GM23338 (cell line): ENCODE data around the gene FBXO11. TPM values are rescaled to one million over a fixed set of nuclear protein-coding genes. Genes with fewer than 3 reads are reported as not detected.

Experiments
- ATAC-seq: fragments of 200-7000 bp; cut with Tn5 transposase; 3 replicates; pipeline ENCODE4 v1.9.1; 2020
- DNase-seq: peaks from one replicate; pipeline ENCODE4 v3.0.0-alpha.2; 2015; ENCODE audit warnings: low spot score
- H2AFZ ChIP-seq: fragments of 200-600 bp; sonication (generic); 2 replicates; pipeline ENCODE4 v1.8.0; 2016; ENCODE audit warnings: antibody characterized with exemption, mild to moderate bottlenecking, moderate library complexity
- H3F3A ChIP-seq: fragments of 200-600 bp; sonication (generic); replicated peaks from 2 replicates; pipeline ENCODE4 v1.8.0; 2017; ENCODE audit warnings: antibody characterized with exemption, mixed run types, low read depth
- H3K27ac ChIP-seq: fragments of 200-600 bp; sonication (generic); 2 replicates; pipeline ENCODE4 v1.6.1; 2016; ENCODE audit warnings: low read depth
- H3K27me3 ChIP-seq: fragments of 200-600 bp; sonication (generic); 2 replicates; pipeline ENCODE4 v1.8.0; 2016; ENCODE audit warnings: mild to moderate bottlenecking, mixed run types, moderate library complexity; ENCODE audit not compliant: insufficient read depth
- H3K36me3 ChIP-seq: fragments of 200-600 bp; sonication (generic); 2 replicates; pipeline ENCODE4 v1.8.0; 2016; ENCODE audit warnings: mild to moderate bottlenecking; ENCODE audit not compliant: insufficient read depth
- H3K4me1 ChIP-seq: fragments of 200-600 bp; sonication (generic); 2 replicates; pipeline ENCODE4 v1.8.0; 2016; ENCODE audit warnings: mild to moderate bottlenecking, moderate library complexity; ENCODE audit not compliant: insufficient read depth
- H3K4me2 ChIP-seq: fragments of 200-600 bp; sonication (generic); 2 replicates; pipeline ENCODE4 v1.7.1; 2017; ENCODE audit warnings: mixed run types
- H3K4me3 ChIP-seq: fragments of 200-600 bp; sonication (generic); 2 replicates; pipeline ENCODE4 v1.6.1; 2016; ENCODE audit warnings: mixed run types
- H3K79me2 ChIP-seq: fragments of 200-600 bp; sonication (generic); replicated peaks from 2 replicates; pipeline ENCODE4 v1.8.0; 2017; ENCODE audit warnings: mild to moderate bottlenecking; ENCODE audit not compliant: insufficient read depth
- H3K9me2 ChIP-seq: fragments of 200-600 bp; sonication (generic); 2 replicates; pipeline ENCODE4 v1.8.0; 2017; ENCODE audit not compliant: insufficient read depth
- H4K20me1 ChIP-seq: fragments of 200-600 bp; sonication (generic); replicated peaks from 2 replicates; pipeline ENCODE4 v1.8.0; 2017; ENCODE audit warnings: mild to moderate bottlenecking; ENCODE audit not compliant: insufficient read depth
- H3K27ac Mint-ChIP-seq: 2 replicates; pipeline ENCODE4 v1.8.0; 2020; ENCODE audit warnings: inconsistent platforms, mild to moderate bottlenecking, moderate library complexity, mixed read lengths
- H3K27me3 Mint-ChIP-seq: 3 replicates; pipeline ENCODE4 v1.8.0; 2022; ENCODE audit warnings: low read depth, mild to moderate bottlenecking, moderate library complexity, mixed read lengths, inconsistent platforms; ENCODE audit not compliant: insufficient read depth, poor library complexity
- H3K36me3 Mint-ChIP-seq: 3 replicates; pipeline ENCODE4 v1.8.0; 2021; ENCODE audit warnings: low read depth, mild to moderate bottlenecking, inconsistent platforms, moderate library complexity, mixed read lengths
- H3K4me1 Mint-ChIP-seq: 3 replicates; pipeline ENCODE4 v1.8.0; 2020; ENCODE audit warnings: mild to moderate bottlenecking, inconsistent platforms, mixed read lengths
- H3K4me3 Mint-ChIP-seq: 3 replicates; pipeline ENCODE4 v1.8.0; 2021; ENCODE audit warnings: moderate library complexity, mild to moderate bottlenecking, inconsistent platforms, mixed read lengths
- H3K9me3 Mint-ChIP-seq: 3 replicates; pipeline ENCODE4 v1.8.0; 2020; ENCODE audit warnings: moderate library complexity, mild to moderate bottlenecking, inconsistent platforms, mixed read lengths
- CREB1 ChIP-seq: fragments of 250-450 bp; sonication (Bioruptor Pico); IDR thresholded peaks from 2 replicates; pipeline ENCODE4 v1.5.0; 2020; ENCODE audit warnings: low read depth, mild to moderate bottlenecking, moderate library complexity
- EZH2 ChIP-seq: fragments of 200-600 bp; sonication (generic); IDR thresholded peaks from one replicate; pipeline ENCODE4 v1.8.0; 2017; ENCODE audit warnings: antibody characterized with exemption, mild to moderate bottlenecking, low read depth; ENCODE audit not compliant: unreplicated experiment
- EZH2phosphoT487 ChIP-seq: fragments of 200-600 bp; sonication (generic); IDR thresholded peaks from one replicate; pipeline ENCODE4 v1.8.1; 2018; ENCODE audit warnings: antibody characterized with exemption; ENCODE audit not compliant: unreplicated experiment
- JUNB ChIP-seq: IDR thresholded peaks from one replicate; pipeline ENCODE4 v1.6.1; 2016; ENCODE audit warnings: antibody characterized with exemption; ENCODE audit not compliant: unreplicated experiment
- NANOG ChIP-seq: IDR thresholded peaks from 2 replicates; pipeline ENCODE4 v1.6.1; 2016; ENCODE audit warnings: antibody characterized with exemption, borderline replicate concordance
- POLR2AphosphoS5 ChIP-seq: IDR thresholded peaks from 2 replicates; pipeline ENCODE4 v1.6.1; 2016; ENCODE audit warnings: antibody characterized with exemption, low read depth
- STAT1 ChIP-seq: IDR thresholded peaks from one replicate; pipeline ENCODE4 v1.6.1; 2016; ENCODE audit warnings: antibody characterized with exemption; ENCODE audit not compliant: unreplicated experiment
- ZNF114 ChIP-seq: fragments of 250-450 bp; sonication (Bioruptor Pico); IDR thresholded peaks from 2 replicates; pipeline ENCODE4 v1.5.0; 2020; ENCODE audit warnings: mild to moderate bottlenecking, moderate library complexity
- ZNF331 ChIP-seq: fragments of 250-450 bp; sonication (Bioruptor Pico); IDR thresholded peaks from 2 replicates; pipeline ENCODE4 v1.5.0; 2020; ENCODE audit warnings: low read depth, mild to moderate bottlenecking, moderate library complexity
- ZNF462 ChIP-seq: fragments of 250-450 bp; sonication (Bioruptor Pico); IDR thresholded peaks from 2 replicates; pipeline ENCODE4 v1.5.0; 2020; ENCODE audit warnings: mild to moderate bottlenecking, moderate library complexity
- polyA plus RNA-seq: library from polyadenylated mRNA; unstranded; fragments of >200 nt; fragmentation: Nextera tagmentation; extraction: Ambion mirVana; gene quantifications from 2 replicates; pipeline ENCODE4 v1.2.1, GENCODE V29; 2016
- total RNA-seq: library from RNA; depleted of rRNA; stranded (reverse); fragments of >200 nt; shearing (Covaris generic); gene quantifications from 2 replicates; pipeline ENCODE4 v1.2.3, GENCODE V29; 2014
- TF ChIP-seq, protein P1 (sequence below), 2 experiments: fragments of 200-600 bp in 1 of 2; sonication (generic) in 1 of 2; conservative IDR thresholded peaks; 2 replicates each; pipeline versions ENCODE4 v1.5.1 to v1.6.1; 2016 to 2017; ENCODE audit warnings: antibody characterized with exemption in 2 of 2, low read depth in 2 of 2, mild to moderate bottlenecking in 2 of 2, moderate library complexity in 1 of 2
- TF ChIP-seq, protein P2 (sequence below): IDR thresholded peaks from 2 replicates; pipeline ENCODE4 v1.6.1; 2016; ENCODE audit warnings: antibody characterized with exemption
- TF ChIP-seq, protein P3 (sequence below): IDR thresholded peaks from one replicate; pipeline ENCODE4 v1.6.1; 2018; ENCODE audit warnings: antibody characterized with exemption; ENCODE audit not compliant: unreplicated experiment

Gene FBXO11
- total and polyA plus RNA-seq, 2 experiments from 2014 or later, result 21.5 to 52.7 TPM

GRCh38 chr2:47808614-47809013, 97.7 kb downstream of the FBXO11 start:
- Histone ChIP-seq H3K9me2 (no peaks in the 10 kb centered on the region), H3F3A (peaks cover 35% of the 10 kb centered on the region), H3K4me3 (no peak overlapping the region), H2AFZ (no peak overlapping the region), H3K4me1 (no peaks in the 10 kb centered on the region), H3K27ac (0 out of 2 replicates have a peak overlapping the region, but pooled peaks have one; percentile 4), H4K20me1 (peaks cover 26% of the 10 kb centered on the region), H3K27me3 (no peaks in the 10 kb centered on the region), H3K79me2 (no peaks in the 10 kb centered on the region), H3K36me3 (peaks cover 52% of the 10 kb centered on the region), H3K4me2 (no peak overlapping the region)
- Mint-ChIP-seq H3K4me1 (no peaks in the 10 kb centered on the region), H3K36me3 (peaks cover 68% of the 10 kb centered on the region), H3K9me3 (no peaks in the 10 kb centered on the region), H3K4me3 (no peak overlapping the region), H3K27me3 (peaks cover 8% of the 10 kb centered on the region), H3K27ac (no peak overlapping the region)
- DNase-seq, result no peak
- ATAC-seq, result no peak
- no peak for TF ChIP-seq STAT1
- TF ChIP-seq POLR2AphosphoS5, result no peak; the same call in 1 of the 2 replicates
- TF ChIP-seq, protein P1, sequence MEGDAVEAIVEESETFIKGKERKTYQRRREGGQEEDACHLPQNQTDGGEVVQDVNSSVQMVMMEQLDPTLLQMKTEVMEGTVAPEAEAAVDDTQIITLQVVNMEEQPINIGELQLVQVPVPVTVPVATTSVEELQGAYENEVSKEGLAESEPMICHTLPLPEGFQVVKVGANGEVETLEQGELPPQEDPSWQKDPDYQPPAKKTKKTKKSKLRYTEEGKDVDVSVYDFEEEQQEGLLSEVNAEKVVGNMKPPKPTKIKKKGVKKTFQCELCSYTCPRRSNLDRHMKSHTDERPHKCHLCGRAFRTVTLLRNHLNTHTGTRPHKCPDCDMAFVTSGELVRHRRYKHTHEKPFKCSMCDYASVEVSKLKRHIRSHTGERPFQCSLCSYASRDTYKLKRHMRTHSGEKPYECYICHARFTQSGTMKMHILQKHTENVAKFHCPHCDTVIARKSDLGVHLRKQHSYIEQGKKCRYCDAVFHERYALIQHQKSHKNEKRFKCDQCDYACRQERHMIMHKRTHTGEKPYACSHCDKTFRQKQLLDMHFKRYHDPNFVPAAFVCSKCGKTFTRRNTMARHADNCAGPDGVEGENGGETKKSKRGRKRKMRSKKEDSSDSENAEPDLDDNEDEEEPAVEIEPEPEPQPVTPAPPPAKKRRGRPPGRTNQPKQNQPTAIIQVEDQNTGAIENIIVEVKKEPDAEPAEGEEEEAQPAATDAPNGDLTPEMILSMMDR (conservative IDR thresholded peaks at IDR 0.05; ENCODE audit: low read depth in 2 of 2), result no peak
- TF ChIP-seq CREB1 (CRISPR knock-in tag), result no peak
- TF ChIP-seq, protein P2, sequence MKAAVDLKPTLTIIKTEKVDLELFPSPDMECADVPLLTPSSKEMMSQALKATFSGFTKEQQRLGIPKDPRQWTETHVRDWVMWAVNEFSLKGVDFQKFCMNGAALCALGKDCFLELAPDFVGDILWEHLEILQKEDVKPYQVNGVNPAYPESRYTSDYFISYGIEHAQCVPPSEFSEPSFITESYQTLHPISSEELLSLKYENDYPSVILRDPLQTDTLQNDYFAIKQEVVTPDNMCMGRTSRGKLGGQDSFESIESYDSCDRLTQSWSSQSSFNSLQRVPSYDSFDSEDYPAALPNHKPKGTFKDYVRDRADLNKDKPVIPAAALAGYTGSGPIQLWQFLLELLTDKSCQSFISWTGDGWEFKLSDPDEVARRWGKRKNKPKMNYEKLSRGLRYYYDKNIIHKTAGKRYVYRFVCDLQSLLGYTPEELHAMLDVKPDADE, result no peak
- TF ChIP-seq ZNF462, result no peak
- TF ChIP-seq JUNB, result no peak
- no peak for TF ChIP-seq NANOG
- no peak for TF ChIP-seq EZH2
- no peak for TF ChIP-seq ZNF331 (CRISPR knock-in tag)
- TF ChIP-seq, protein P3, sequence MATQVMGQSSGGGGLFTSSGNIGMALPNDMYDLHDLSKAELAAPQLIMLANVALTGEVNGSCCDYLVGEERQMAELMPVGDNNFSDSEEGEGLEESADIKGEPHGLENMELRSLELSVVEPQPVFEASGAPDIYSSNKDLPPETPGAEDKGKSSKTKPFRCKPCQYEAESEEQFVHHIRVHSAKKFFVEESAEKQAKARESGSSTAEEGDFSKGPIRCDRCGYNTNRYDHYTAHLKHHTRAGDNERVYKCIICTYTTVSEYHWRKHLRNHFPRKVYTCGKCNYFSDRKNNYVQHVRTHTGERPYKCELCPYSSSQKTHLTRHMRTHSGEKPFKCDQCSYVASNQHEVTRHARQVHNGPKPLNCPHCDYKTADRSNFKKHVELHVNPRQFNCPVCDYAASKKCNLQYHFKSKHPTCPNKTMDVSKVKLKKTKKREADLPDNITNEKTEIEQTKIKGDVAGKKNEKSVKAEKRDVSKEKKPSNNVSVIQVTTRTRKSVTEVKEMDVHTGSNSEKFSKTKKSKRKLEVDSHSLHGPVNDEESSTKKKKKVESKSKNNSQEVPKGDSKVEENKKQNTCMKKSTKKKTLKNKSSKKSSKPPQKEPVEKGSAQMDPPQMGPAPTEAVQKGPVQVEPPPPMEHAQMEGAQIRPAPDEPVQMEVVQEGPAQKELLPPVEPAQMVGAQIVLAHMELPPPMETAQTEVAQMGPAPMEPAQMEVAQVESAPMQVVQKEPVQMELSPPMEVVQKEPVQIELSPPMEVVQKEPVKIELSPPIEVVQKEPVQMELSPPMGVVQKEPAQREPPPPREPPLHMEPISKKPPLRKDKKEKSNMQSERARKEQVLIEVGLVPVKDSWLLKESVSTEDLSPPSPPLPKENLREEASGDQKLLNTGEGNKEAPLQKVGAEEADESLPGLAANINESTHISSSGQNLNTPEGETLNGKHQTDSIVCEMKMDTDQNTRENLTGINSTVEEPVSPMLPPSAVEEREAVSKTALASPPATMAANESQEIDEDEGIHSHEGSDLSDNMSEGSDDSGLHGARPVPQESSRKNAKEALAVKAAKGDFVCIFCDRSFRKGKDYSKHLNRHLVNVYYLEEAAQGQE, result no peak
- TF ChIP-seq EZH2phosphoT487, result no peak
- TF ChIP-seq ZNF114 (CRISPR knock-in tag), result no peak
